Esophagus muscularis mucosa (tissue), 4 donors: Measurements from ENCODE around the gene DNAJB12. TPM values are rescaled to one million over a fixed set of nuclear protein-coding genes. Genes with fewer than 3 reads are reported as not detected.

Experiments
- DNase-seq: peaks from one replicate; pipeline ENCODE4 v3.0.0-alpha.2; 2017; ENCODE audit errors: extremely low spot score
- H3K27ac ChIP-seq, 4 donors: fragments of 200-600 bp; sonication (generic); replicated peaks in 1 of 4; 1 replicate in 3 of 4; 2 replicates in 1 of 4; pipeline ENCODE4 v1.5.1; 2016 to 2019; ENCODE audit warnings: mild to moderate bottlenecking in 1 of 4
- H3K27me3 ChIP-seq, 4 donors: fragments of 200-600 bp; sonication (generic); one replicate each; pipeline versions ENCODE4 v1.5.1 to v1.6.0; 2016 to 2019
- H3K36me3 ChIP-seq, 4 donors: fragments of 200-600 bp; sonication (generic); one replicate each; pipeline ENCODE4 v1.5.1; 2016 to 2019
- H3K4me1 ChIP-seq, 4 donors: fragments of 200-600 bp; sonication (generic); one replicate each; pipeline ENCODE4 v1.5.1; 2016 to 2019
- H3K4me3 ChIP-seq, 4 donors: fragments of 200-600 bp; sonication (generic); 1 replicate in 2 of 4; 2 replicates in 2 of 4; pipeline ENCODE4 v1.5.1; 2016 to 2019; ENCODE audit warnings: mild to moderate bottlenecking in 4 of 4, moderate library complexity in 1 of 4
- H3K9me3 ChIP-seq, 4 donors: fragments of 200-600 bp; sonication (generic); 1 replicate in 3 of 4; 2 replicates in 1 of 4; pipeline ENCODE4 v1.5.1; 2016 to 2019
- CTCF ChIP-seq, 3 experiments: fragments of 200-600 bp in 2 of 3; fragments of 450-650 bp in 1 of 3; sonication (generic) in 2 of 3; IDR thresholded peaks; one replicate each; pipeline ENCODE4 v1.5.1; 2017 to 2019; ENCODE audit warnings: antibody characterized with exemption in 3 of 3, mild to moderate bottlenecking in 2 of 3, moderate library complexity in 1 of 3
- EP300 ChIP-seq: sonication (generic); formaldehyde crosslinking; IDR thresholded peaks from one replicate; pipeline ENCODE4 v1.6.1; 2017; ENCODE audit warnings: antibody characterized with exemption
- POLR2A ChIP-seq: fragments of 450-650 bp; IDR thresholded peaks from one replicate; pipeline ENCODE4 v1.6.1; 2017; ENCODE audit warnings: antibody characterized with exemption, moderate library complexity, mild to moderate bottlenecking, low read depth
- POLR2AphosphoS5 ChIP-seq, 2 donors: sonication (generic); formaldehyde crosslinking; IDR thresholded peaks; one replicate each; pipeline ENCODE4 v1.6.1; 2017; ENCODE audit warnings: antibody characterized with exemption in 2 of 2
- WGBS: methylation state at CpG from one replicate; pipeline ENCODE4 v1.1.5; 2018; 5-methylcytosine and 5-hydroxymethylcytosine counted together
- intact Hi-C: fragments of 100-400 bp; cut with DNase I; formaldehyde crosslinking; loops from one replicate; pipeline ENCODE4 v1.15.1; 2023
- total RNA-seq, 4 donors: library from RNA; depleted of rRNA; stranded (reverse); fragments of >200 nt; gene quantifications; one replicate each; pipeline versions ENCODE4 v1.1.0 to v1.2.1, GENCODE V29; 2016

DNAJB12 gene
- total RNA-seq, 4 donors from 2014 or later, result 27.8 to 46.5 (median 37.8) TPM

GRCh38 chr10:72367301-72367960, 12.7 kb upstream of the DNAJB12 start:
- TF ChIP-seq EP300 (no peak), CTCF (IDR thresholded peaks at IDR 0.05) (no peak), POLR2AphosphoS5 (IDR thresholded peaks at IDR 0.05) (no peak), POLR2A (no peak)
- 68% methylated on average over 4 of the region's 4 CpGs for WGBS
- no peak overlapping the region for H3K27ac ChIP-seq
- H3K36me3 ChIP-seq, result peaks cover 5 to 56% (median 31%) of the 10 kb centered on the region in 4 donors
- no peak overlapping the region for H3K4me3 ChIP-seq
- H3K27me3 ChIP-seq, result no peaks in the 10 kb centered on the region
- no peak for DNase-seq
- H3K4me1 ChIP-seq, result peaks cover 10 to 13% (median 11%) of the 10 kb centered on the region in 4 donors
- no peaks in the 10 kb centered on the region for H3K9me3 ChIP-seq
- intact Hi-C loops, result loop anchor here (5.0 to 10.0 kb wide), 3 partner anchors 260 to 470 kb away; partner anchors contain the start of genes MCU and MICU1

GRCh38 chr10:72365106-72365895, 10.6 kb upstream of the DNAJB12 start:
- Histone ChIP-seq H3K4me1 (peaks cover 10 to 13% (median 11%) of the 10 kb centered on the region in 4 donors), H3K27me3 (no peaks in the 10 kb centered on the region), H3K9me3 (no peaks in the 10 kb centered on the region), H3K36me3 (peaks cover 5 to 36% (median 27%) of the 10 kb centered on the region in 4 donors), H3K4me3 (no peak overlapping the region), H3K27ac (no peak overlapping the region)
- no peak for DNase-seq
- WGBS, result 82% methylated on average over 7 of the region's 7 CpGs
- intact Hi-C loops, result loop anchor here (5.0 to 10.0 kb wide), 3 partner anchors 262 to 472 kb away; partner anchors contain the start of genes MCU and MICU1
- TF ChIP-seq CTCF (IDR thresholded peaks at IDR 0.05) (no peak), POLR2AphosphoS5 (IDR thresholded peaks at IDR 0.05) (no peak), POLR2A (no peak), EP300 (no peak)

- no peaks in the 10 kb centered on the region for H3K27me3 ChIP-seq
- peak overlapping the region; percentile 37 to 56 (median 48) for H3K27ac ChIP-seq
- TF ChIP-seq EP300 (no peak), POLR2A (no peak), CTCF (IDR thresholded peaks at IDR 0.05) (peak; percentile 94 to 95 (median 95)), POLR2AphosphoS5 (IDR thresholded peaks at IDR 0.05) (peak; percentile 77 to 86)
- intact Hi-C loops, result loop anchor here (10.0 kb wide), 1 partner anchor 330 kb away; the partner anchor contains the start of gene MCU
- H3K9me3 ChIP-seq, result no peaks in the 10 kb centered on the region
- WGBS, result 9% methylated on average over 12 of the region's 12 CpGs
- H3K36me3 ChIP-seq, result peaks cover 5 to 28% (median 26%) of the 10 kb centered on the region in 4 donors
- peaks cover 10 to 13% (median 11%) of the 10 kb centered on the region in 4 donors for H3K4me1 ChIP-seq
- peak; percentile 95 for DNase-seq
- peak overlapping the region; percentile 23 to 44 (median 29) for H3K4me3 ChIP-seq
These were observed 9.6 kb upstream of the DNAJB12 start for GRCh38 chr10:72364239-72364777.

GRCh38 chr10:72356987-72357386, 2.3 kb upstream of the DNAJB12 start:
- 70% methylated on average over 4 of the region's 4 CpGs for whole genome bisulfite sequencing
- no peaks in the 10 kb centered on the region for H3K9me3 ChIP-seq
- H3K4me1 ChIP-seq, result peaks cover 18 to 26% (median 24%) of the 10 kb centered on the region in 4 donors
- DNase-seq, result no peak
- peaks cover 0 to 10% (median 0%) of the 10 kb centered on the region in 4 donors for H3K36me3 ChIP-seq
- H3K27ac ChIP-seq, result no peak overlapping the region
- TF ChIP-seq EP300 (no peak), CTCF (IDR thresholded peaks at IDR 0.05) (no peak), POLR2A (no peak), POLR2AphosphoS5 (IDR thresholded peaks at IDR 0.05) (no peak)
- H3K27me3 ChIP-seq, result no peaks in the 10 kb centered on the region
- intact Hi-C loops, result no loop called here
- H3K4me3 ChIP-seq, result no peak overlapping the region
